Epithelial cell of prostate (primary cell): ENCODE measurements around the gene SLC9C1.

ENCODE experiments used
- DNase-seq: peaks from one replicate; pipeline ENCODE4 v3.0.0-alpha.2; 2011; ENCODE audit warnings: low read depth, low spot score
- H3K27ac ChIP-seq: fragments of 450-650 bp; 2 replicates; pipeline ENCODE4 v1.5.1; 2017; ENCODE audit warnings: mild to moderate bottlenecking

The SLC9C1 gene

DNA sequence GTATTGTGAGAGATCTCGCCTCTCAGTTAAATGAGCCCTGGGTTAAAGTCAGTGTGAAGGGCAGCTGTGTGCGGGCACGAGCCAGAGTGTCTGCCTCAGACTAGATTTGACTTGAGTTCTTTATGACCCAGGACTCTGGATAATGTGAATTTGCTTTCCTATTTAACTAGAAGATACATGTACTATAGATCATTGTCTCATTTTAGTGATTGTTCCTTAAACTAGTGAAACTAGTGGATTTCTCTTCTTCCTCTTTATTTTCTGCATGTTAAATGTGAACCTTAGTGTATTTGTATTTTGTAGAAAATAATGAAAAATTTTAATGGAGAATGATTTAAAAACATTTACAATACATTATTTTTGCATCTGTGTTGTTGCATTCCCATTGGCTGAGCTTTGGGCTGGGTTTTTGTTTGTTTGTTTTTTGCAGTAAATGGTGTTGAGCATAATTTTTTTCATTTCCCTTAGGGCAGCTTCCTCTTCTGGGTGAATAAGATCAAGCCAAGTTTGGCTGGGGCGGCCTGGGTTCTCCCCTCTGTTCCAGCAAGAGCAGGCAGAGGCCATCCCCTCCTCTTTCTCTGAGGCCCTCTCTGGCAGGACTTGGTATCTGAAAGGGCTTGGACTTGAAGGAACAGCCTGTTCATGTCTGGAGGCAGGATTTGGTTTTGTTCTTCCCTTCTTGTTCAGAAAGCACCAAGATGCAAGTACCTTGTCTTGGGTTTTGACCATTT, 176.0 kb downstream of the SLC9C1 start:
- H3K27ac ChIP-seq, result no peak overlapping the region
- no peak for DNase-seq

DNA sequence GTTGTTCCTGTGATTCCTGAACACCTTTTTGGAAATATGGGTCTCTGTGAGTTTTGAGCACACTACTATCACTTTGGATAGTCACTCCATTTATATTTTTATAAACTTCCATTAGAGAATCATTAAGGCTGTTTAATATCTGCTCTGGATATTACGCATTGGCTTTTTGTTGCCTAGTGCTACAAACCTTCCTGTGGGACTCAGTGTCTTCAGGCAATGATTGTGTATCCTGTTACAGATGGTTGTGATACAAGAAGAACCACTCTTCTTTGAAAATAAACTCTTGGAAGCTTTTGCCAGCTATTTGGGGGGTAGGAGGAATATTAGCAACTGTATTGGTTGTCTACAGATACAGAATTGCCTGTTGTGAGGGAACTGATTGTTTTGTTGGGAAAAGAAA, 176.6 kb downstream of the SLC9C1 start:
- H3K27ac ChIP-seq, result no peak overlapping the region

DNA sequence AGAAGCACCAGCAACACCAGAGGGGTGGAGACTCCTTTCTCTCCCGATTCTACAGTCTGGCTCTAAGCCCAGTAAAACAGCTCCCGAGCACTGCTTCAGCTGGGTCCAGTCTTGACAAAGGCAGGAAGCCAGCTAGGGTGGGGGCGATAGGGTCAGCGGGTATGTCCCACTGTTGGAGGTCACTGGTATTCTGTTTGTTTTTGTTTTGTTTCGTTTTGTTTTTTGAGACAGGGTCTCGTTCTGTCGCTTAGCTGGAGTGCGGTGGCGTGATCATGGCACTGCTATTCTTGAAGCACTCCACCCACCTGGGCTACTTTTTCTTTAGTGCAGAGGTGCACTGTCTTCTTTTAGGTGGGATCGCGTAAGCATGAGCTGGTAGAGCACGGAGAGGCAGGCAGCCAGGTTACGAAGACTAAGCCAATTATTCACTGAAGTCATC, 177.2 kb downstream of the SLC9C1 start:
- H3K27ac ChIP-seq, result no peak overlapping the region
- no peak for DNase-seq

More for the DNA sequence above, 176.6 kb downstream of the SLC9C1 start:
- DNase-seq, result no peak

DNA sequence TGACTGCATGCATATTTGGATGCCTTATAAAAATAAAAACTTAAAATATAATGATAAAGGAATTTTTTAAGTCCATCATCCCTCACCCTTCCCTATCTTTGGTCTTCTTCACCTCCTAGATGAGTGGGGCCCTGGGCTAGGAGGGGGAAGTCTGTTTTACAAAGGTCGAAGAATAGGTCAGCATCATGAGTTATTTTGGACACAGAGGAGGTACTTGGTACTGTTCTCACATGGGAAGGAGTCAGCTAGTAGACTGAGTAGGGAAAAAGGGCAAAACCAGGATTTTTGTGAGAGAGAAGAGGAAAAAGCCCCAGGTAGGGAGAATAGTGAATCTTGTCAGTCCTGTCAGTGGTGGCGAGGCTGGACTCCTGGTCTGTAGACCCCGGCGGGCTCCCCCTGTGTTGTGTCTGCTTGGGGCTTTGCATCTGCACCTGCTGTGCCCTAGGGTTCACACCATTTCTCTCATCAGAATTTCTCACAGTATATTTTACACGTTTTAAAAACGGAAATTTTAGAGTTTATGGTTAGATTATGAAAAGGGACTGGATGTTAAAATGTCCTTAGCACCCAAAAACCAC, 178.1 kb downstream of the SLC9C1 start:
- H3K27ac ChIP-seq, result no peak overlapping the region
- no peak for DNase-seq

DNA sequence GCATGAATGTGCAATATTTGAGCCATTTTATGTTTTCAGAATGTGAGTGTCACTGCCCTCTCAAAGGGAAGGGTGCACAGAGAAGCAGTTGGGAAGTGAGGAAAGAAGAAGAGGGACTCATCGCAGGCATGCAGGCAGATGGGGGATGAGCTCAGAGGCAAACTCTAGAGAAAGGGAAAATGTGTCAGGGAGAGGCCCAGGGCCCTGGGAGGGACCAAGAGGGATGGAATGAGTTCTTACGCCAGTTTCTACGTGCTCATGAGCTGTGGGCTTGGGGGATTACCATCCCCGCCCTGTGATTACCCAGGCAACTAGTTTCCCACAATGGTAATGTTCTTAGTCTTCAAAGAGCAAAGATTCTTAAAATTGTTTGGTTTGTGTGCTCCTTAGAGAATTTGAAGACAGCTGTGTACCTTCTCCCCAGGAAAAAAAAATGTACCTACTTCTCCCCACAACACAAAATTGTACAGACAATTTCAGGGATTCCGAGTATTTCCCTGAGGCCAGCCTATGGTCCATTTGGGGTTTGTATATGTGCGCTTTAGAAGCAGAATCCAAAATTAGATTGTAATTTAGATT, 178.8 kb downstream of the SLC9C1 start:
- no peak for DNase-seq
- no peak overlapping the region for H3K27ac ChIP-seq

DNA sequence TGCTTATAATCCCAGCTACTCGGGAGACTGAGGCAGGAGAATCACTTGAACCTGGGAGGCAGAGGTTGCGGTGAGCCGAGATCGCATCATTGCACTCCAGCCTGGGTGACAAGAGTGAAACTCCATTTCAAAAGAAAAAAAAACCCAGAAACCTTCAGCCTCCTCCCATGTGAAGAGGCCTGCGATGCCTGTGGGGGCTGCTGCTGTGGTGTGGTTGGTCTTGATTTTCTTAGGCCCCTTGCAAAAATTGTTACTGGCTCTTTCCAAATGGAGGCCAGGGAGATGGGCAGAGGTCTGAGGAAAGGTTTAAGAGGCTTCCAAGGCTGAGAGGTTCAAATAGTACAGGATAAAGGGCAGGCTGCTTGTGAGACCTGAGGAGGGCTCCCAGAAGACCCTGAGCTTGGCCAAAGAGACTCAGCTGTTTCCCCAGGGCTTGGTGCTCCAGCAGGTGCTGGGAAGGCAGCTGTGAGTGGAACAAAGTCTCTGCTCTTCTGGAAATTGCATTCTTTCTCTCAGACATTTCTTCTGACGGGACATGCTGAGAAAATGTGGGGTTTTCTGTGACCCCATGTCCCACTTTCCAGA, 179.3 kb downstream of the SLC9C1 start:
- no peak overlapping the region for H3K27ac ChIP-seq
- DNase-seq, result no peak

DNA sequence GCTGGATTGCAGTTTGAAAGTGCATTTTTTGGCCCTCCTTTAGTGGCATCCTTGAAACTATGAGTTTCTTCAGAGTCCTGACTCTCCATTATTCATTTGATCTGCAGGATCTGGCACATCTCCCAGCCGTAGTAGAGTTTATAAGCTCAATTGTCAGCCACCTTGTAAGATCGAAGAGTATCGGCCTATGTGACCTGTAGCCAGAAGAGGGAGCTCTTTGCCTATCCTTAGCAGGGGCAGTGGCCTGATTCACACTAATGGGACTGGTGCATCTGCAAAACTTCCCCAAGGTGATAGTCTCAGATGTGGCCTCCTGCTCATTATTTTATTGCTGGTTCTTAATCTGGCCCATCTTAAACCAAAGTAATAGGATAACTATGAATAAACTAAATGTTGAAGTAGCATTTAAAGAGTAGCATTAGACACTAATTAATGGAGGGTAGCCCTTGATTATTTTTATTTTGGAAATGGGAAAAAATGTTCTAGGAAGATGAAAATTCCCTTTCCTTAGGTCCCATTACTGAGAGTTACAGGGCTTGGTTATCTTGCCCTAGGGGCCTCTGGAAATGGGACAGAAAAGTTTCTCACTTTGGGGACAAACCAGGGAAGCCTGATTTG, 182.1 kb downstream of the SLC9C1 start:
- no peak overlapping the region for H3K27ac ChIP-seq
- DNase-seq, result no peak

DNA sequence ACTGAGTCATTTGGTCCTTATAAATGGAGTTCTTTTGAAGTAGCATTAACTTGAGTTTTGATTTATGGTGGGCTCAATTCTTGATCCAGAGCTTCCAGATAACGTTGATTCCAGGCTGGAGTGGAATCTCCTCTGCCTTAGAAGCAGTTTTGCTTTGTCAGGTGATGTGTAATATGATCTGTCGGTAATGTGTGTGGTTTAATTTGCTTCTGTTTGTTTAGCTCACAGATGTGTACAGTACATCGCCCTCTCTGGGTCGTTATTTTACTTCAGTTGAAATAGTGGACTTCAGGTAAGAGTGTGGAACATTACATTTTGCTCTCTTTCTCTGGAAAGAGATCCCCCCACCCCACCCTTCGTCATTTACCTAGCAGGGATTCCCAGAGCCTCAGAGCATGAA, 184.7 kb downstream of the SLC9C1 start:
- no peak for DNase-seq
- H3K27ac ChIP-seq, result no peak overlapping the region

DNA sequence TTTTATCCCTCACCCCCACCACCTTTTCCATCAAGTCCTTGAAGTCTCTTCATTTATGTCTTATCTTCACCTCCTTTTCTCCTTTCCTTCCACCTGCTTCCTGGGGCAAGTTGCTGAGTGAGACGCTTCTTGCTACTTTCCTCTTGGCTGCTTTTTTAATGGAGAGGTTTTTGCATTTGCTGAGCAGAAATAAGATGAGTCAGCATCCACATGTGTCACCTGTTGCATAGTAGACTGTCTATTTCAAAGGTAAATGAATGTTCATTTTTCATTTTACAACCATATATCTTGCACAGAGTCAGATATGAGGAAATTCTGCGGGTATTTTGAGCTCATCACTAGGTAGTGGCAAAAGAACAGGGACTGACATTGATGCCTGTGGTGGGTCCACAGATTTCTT, 189.2 kb downstream of the SLC9C1 start:
- no peak overlapping the region for H3K27ac ChIP-seq
- DNase-seq, result no peak

DNA sequence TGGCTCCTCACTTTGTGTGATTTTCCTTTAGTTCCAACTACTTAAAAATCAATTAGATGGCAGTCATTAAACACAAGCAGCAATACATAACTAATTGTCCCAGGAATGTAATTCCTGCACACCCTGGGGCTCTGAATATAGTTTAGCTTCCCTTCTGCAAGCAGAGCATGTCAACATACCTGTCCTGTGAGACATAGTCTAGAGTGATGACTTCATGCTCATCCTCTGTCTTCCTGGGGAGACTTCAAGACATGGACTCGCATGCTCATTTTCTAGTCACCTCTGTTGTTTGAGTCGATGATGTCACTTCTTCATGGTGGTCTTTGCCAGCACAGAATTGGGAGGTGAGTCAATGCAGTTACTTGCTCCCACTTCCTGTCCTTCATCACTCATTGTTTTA, 192.1 kb downstream of the SLC9C1 start:
- H3K27ac ChIP-seq, result peak overlapping the region; percentile 67
- peak; percentile 91 for DNase-seq

DNA sequence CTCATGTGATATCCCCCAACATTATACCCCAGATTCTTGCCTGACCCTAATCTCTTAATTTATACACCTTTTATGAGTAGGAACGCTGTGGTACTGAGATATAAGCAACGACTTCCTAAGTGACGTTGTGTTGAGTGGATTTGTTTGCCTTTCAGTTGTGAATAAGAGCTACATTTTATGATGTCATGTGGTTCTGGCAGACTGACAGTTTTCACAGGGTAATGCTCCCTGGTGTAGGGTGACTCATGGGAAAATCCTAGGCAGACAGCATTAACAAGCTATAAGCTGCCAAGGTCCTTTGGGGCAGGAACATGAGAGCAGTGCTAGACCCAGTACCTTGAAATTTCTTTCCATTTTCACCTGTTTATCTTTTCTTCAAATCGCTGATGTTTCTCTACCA, 196.6 kb downstream of the SLC9C1 start:
- H3K27ac ChIP-seq, result peak overlapping the region; percentile 72
- DNase-seq, result peak; percentile 98

DNA sequence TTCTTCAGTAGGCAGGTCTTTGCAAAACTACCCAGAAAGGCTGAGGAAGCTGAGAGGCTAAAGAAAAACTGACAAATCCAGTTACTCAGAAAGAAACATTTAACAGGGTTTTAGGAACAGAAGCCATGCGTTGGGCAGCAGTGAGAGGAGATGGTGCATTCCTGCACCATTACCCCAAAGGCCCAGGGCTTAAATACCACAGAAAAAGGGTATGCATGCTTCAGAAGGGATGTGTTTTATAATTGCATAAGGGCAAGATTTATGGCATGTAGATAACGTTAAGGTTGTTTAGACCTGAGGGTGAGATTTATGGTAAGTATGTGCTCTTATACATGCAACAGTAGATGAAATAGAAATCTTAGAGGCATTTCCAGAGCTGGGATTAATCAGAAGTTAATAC, 197.8 kb downstream of the SLC9C1 start:
- DNase-seq, result no peak
- H3K27ac ChIP-seq, result peak overlapping the region; percentile 72

DNA sequence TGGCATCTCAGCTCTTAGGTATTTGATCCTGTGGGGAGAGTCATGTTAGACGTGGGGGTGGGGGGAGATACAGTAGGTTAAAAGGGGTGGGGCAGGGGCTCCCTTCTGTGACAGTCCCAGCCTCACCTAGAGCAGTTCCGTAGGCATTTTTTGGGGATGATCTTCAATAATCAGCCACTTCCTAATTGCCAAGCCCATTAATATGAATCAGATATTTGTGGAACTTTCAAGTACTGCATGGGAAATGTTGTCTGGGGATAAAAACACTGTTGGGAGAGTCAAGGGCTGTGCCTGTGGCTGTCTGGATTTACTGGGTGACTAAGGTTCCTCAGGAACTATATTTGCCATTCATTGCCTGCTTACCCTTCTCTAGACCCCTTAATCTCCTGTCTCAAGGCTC, 198.3 kb downstream of the SLC9C1 start:
- peak overlapping the region; percentile 72 for H3K27ac ChIP-seq
- DNase-seq, result no peak

DNA sequence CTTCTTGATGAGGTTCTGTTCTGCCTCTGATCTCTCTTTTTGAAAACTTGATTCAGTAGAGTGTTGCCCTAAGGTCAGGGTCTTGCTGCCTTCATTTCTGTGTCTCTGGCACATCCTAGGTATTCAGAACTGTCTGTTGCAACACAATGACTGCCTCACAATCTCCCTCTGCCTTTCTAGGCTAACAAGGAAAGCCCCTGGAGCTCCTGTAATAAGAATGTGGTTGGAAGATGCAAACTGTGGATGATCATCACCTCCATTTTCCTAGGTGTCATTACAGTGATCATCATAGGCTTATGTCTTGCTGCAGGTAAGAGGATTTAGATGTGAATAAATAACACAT, 200.9 kb downstream of the SLC9C1 start:
- peak overlapping the region; percentile 1 for H3K27ac ChIP-seq
- no peak for DNase-seq

DNA sequence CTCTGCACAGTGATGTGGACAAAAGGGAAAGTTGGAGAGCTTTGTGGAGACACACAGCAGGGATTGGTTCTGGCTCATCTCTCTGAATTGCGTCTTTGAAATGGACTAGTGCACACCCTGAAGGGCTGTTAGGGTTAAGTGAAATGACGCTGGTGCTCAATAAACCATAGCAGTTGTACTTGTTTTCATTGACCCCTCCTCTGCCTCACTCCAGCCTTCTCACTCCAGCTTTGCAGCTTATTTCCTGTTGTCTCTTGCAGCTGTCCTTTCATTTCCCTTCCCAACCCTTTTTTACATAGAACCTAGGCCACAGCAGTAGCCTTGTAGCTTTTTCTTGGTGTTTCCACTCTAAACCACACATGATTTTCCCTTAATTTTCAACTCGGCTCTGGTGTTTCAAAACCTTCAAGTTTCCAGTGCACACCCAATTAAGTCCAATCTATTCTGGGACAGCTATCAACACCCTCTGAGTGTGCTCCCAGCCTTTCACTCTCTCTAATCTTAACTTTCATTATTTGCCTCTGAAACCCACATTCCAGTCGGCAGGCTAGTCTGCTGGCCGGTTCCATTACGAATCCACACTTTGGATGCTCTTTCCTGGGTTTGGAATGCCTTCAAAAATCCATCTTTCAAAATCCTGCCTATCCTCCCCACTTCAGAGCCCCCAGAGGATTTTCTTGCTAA, 201.4 kb downstream of the SLC9C1 start:
- no peak for DNase-seq
- H3K27ac ChIP-seq, result peak overlapping the region; percentile 1

DNA sequence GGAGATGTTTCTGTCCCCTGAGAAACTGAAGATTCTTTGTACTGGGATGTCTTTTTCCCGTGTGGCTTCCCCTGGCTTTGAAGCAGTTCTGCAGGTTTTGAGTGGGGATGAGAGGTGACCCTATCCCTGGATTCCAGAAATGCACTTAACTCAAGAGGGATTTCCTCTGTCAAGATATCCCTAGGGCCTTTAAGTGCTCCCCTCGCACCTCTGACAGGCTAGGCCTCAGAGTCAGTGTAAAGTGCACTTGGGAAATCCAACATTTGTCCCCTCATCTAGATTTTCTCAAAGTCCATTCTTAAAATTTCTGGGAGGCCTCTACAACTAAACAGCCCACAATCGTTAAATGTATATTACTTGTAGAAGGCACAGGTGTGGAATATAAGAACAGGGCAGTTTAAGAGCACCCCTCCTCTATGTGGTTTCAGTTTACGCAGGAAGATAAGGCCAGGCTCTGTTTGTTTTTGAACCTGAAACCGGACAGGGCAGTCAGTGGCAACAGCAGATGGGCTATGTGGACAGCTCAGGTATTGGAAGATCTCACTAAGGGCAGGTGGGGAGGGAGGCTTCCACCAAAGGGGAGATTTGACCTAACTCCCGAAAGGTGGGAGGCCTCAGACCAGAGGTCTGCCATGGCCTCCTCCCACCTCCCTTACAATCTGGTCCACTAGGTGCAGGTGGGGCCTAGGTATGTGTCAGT, 203.0 kb downstream of the SLC9C1 start:
- DNase-seq, result no peak
- peak overlapping the region; percentile 1 for H3K27ac ChIP-seq
